Upper lobe of right lung (tissue), 1 donor: Measurements from ENCODE around the gene SPEN. TPM values are rescaled to one million over a fixed set of nuclear protein-coding genes. Genes with fewer than 3 reads are reported as not detected.
"Not testable (repeated sequence)": the region's sequence is repeated elsewhere in the genome, so short reads cannot be mapped to it uniquely, and the experiment has no call there.

Source experiments
- ATAC-seq: fragments of 200-7000 bp; cut with Tn5 transposase; one replicate; pipeline ENCODE4 v1.9.1; 2020; ENCODE audit warnings: mild to moderate bottlenecking, moderate library complexity
- DNase-seq: peaks from one replicate; pipeline ENCODE4 v3.0.0-alpha.2; 2020
- H3K27ac ChIP-seq: fragments of 200-600 bp; one replicate; pipeline ENCODE4 v1.8.0; 2022
- H3K27me3 ChIP-seq: fragments of 200-600 bp; one replicate; pipeline ENCODE4 v1.8.0; 2022; ENCODE audit warnings: mild to moderate bottlenecking
- H3K36me3 ChIP-seq: fragments of 200-600 bp; one replicate; pipeline ENCODE4 v1.8.0; 2022
- H3K4me1 ChIP-seq: fragments of 200-600 bp; one replicate; pipeline ENCODE4 v1.8.0; 2022
- H3K4me3 ChIP-seq: fragments of 200-600 bp; one replicate; pipeline ENCODE4 v1.8.0; 2022; ENCODE audit warnings: mild to moderate bottlenecking
- H3K9me3 ChIP-seq: fragments of 200-600 bp; one replicate; pipeline ENCODE4 v1.8.0; 2022
- intact Hi-C: fragments of 100-400 bp; cut with DNase I; formaldehyde crosslinking; loops from one replicate; pipeline ENCODE4 v1.11.0; 2022
- total RNA-seq: library from RNA; stranded (reverse); fragmentation: NEBNext Ultra II Directional; extraction: Animal tissue kit (Norgen Biotek cat#: 25700); gene quantifications from one replicate; pipeline ENCODE4 v1.2.1, GENCODE V29; 2021
- TF ChIP-seq, protein P1 (sequence below): fragments of 200-600 bp; IDR thresholded peaks from one replicate; pipeline ENCODE4 v1.8.0; 2022; ENCODE audit warnings: antibody characterized with exemption
- donor health status: DM: no; HTN: yes; CAD: no; lungs with severe emphysema.

Gene SPEN
- total RNA-seq, 1 donor from 2014 or later: 53.1 TPM

DNA sequence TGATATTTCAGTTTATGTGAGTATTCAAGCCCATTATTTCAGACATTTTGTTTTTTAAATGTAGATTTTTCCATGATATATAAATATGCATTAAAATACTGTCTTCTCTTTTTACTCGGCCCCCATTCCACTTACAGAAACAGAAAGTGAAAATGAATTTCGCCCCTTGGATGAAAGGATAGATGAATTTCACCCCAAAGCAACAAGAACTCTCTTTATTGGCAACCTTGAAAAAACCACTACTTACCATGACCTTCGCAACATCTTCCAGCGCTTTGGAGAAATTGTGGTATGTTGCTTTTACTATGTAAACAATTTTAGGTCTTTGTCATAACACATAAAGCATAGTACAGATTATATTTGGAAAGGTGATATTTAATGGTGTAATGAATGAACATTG is 68.5 kb downstream of the SPEN start:
- no peaks in the 10 kb centered on the region for H3K27me3 ChIP-seq
- no peak for DNase-seq
- H3K27ac ChIP-seq: no peak overlapping the region
- intact Hi-C loops: no loop called here
- peaks cover 92% of the 10 kb centered on the region for H3K36me3 ChIP-seq
- TF ChIP-seq, protein P1, sequence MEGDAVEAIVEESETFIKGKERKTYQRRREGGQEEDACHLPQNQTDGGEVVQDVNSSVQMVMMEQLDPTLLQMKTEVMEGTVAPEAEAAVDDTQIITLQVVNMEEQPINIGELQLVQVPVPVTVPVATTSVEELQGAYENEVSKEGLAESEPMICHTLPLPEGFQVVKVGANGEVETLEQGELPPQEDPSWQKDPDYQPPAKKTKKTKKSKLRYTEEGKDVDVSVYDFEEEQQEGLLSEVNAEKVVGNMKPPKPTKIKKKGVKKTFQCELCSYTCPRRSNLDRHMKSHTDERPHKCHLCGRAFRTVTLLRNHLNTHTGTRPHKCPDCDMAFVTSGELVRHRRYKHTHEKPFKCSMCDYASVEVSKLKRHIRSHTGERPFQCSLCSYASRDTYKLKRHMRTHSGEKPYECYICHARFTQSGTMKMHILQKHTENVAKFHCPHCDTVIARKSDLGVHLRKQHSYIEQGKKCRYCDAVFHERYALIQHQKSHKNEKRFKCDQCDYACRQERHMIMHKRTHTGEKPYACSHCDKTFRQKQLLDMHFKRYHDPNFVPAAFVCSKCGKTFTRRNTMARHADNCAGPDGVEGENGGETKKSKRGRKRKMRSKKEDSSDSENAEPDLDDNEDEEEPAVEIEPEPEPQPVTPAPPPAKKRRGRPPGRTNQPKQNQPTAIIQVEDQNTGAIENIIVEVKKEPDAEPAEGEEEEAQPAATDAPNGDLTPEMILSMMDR: no peak
- H3K9me3 ChIP-seq: no peaks in the 10 kb centered on the region
- H3K4me3 ChIP-seq: peak overlapping the region; percentile 9
- H3K4me1 ChIP-seq: peaks cover 20% of the 10 kb centered on the region
- no peak for ATAC-seq

DNA sequence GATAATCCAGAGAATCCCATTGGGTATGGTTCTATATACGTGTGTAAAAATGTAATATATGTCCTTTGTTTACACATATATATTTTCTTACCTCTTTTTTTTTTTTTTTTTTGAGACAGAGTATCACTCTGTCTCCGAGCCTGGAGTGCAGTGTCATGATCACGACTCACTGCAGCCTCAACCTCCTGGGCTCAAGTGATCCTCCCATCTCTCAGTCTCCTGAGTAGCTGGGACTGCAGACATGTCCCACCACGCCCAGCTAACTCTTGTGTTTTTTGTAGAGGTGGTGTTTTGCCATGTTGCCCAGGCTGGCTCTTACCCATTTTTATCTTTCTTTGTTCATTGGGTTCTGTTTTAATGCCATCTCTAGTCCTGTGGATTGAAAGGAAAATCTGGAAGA is 68.9 kb downstream of the SPEN start:
- Histone ChIP-seq H3K36me3 (peaks cover 92% of the 10 kb centered on the region), H3K27me3 (no peaks in the 10 kb centered on the region), H3K9me3 (no peaks in the 10 kb centered on the region), H3K4me3 (peak overlapping the region; percentile 9), H3K4me1 (peaks cover 20% of the 10 kb centered on the region), H3K27ac (peak overlapping the region; percentile 39)
- TF ChIP-seq, protein P1: no peak
- intact Hi-C loops: no loop called here
- DNase-seq (no peak), ATAC-seq (no peak)

DNA sequence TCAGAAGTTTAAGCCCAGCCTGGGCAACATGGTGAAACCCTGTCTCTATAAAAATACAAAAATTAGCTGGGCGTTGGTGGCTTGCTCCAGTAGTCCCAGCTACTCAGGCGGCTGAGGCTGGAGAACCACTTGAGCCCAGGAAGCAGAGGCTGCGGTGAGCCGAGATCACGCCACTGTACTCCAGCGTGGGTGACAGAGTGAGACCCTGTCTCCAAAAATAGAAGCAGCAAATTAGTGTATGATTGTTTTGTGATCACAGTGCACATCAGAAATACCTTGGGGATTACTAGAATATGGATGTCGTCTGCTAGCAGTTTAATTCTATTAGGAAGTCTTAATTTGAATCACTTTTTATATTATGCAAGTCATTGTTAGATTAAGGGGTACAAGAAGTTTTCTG is 69.4 kb downstream of the SPEN start:
- ATAC-seq (peak; percentile 45), DNase-seq (no peak)
- TF ChIP-seq, protein P1: no peak
- peaks cover 92% of the 10 kb centered on the region for H3K36me3 ChIP-seq
- H3K27ac ChIP-seq: peak overlapping the region; percentile 39
- intact Hi-C loops: no loop called here
- no peaks in the 10 kb centered on the region for H3K9me3 ChIP-seq
- no peaks in the 10 kb centered on the region for H3K27me3 ChIP-seq
- H3K4me1 ChIP-seq: peaks cover 20% of the 10 kb centered on the region
- H3K4me3 ChIP-seq: no peak overlapping the region

DNA sequence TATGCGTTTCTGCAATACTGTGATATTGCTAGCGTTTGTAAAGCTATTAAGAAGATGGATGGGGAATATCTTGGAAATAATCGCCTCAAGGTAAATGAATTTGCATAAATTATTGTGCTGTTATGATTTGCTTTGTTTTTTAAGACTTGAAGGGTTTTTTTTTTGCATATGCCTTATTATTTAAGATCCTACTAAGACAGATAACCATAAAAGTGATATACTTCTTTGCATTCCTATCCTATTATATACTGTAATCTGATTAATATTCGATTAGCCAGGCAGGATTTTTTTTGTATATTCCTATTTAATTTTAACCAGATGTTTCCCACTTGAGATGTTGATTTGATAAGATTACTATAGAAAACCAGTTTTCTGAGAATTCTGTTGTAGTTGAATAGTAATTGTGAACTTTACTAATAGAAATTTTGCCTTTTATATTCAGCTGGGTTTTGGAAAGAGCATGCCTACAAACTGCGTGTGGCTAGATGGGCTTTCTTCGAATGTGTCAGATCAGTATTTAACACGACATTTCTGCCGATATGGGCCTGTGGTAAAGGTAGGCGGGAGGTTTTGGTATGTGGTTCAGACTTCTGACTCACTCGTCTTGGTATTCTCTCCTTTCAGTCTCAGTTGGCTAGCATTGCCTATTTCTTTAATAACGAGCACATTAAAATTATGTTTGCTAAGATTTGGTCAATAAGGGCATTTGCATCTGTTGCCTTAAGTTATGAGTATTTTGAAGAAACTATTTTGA is 71.6 kb downstream of the SPEN start:
- Histone ChIP-seq H3K9me3 (no peaks in the 10 kb centered on the region), H3K36me3 (peaks cover 92% of the 10 kb centered on the region), H3K27ac (no peak overlapping the region), H3K27me3 (no peaks in the 10 kb centered on the region), H3K4me1 (peaks cover 20% of the 10 kb centered on the region), H3K4me3 (no peak overlapping the region)
- intact Hi-C loops: no loop called here
- ATAC-seq: no peak
- TF ChIP-seq, protein P1: no peak
- no peak for DNase-seq

DNA sequence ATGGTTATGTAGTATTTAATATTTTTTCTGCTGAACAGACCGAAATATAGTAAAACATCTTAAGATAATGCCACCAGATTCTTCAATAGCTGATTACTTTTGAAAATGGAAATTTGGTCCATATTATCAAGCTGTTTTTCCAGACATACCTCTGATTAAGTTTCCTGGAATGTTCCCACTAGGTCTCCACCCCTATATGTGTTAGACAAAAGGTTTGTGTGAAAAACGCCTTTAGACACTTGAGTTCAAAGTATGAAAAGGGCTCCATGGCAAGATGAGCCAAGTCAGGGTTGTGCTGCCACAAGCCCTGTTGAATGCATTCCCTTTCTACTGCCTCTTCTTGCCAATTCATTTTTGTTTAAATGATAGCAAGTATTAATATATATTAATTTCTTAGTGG is 75.7 kb downstream of the SPEN start:
- H3K9me3 ChIP-seq: no peaks in the 10 kb centered on the region
- no peaks in the 10 kb centered on the region for H3K4me1 ChIP-seq
- H3K27ac ChIP-seq: no peak overlapping the region
- H3K36me3 ChIP-seq: peaks cover 100% of the 10 kb centered on the region
- H3K27me3 ChIP-seq: no peaks in the 10 kb centered on the region
- ATAC-seq (no peak), DNase-seq (no peak)
- H3K4me3 ChIP-seq: no peak overlapping the region
- intact Hi-C loops: no loop called here
- TF ChIP-seq, protein P1: no peak

DNA sequence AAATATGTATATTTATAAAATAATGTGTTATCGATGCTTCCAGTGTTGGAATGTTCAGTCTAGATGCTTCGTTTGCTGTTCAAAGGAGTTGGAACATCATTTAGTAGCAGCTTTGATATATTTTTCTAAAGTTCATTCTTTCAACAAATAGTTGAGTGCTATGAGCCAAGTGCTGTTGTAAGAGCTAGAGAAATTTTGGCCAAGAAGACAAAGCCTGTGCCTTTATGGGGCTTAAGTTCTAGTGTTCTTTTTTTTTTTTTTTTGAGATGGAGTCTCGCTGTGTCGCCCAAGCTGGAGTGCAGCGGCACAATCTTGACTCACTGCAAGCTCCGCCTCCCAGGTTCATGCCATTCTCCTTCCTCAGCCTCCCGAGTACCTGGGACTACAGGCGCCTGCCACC is 78.9 kb downstream of the SPEN start:
- H3K4me1 ChIP-seq, intact Hi-C loops, H3K4me3 ChIP-seq, ATAC-seq, H3K27me3 ChIP-seq, H3K27ac ChIP-seq, DNase-seq, H3K9me3 ChIP-seq: not testable (repeated sequence)
- peaks cover 100% of the 10 kb centered on the region for H3K36me3 ChIP-seq
